GM19240 (cell line): ENCODE measurements around the gene FAM47E.

Experiments
- DNase-seq: peaks from one replicate; pipeline ENCODE4 v3.0.0; 2011; ENCODE audit warnings: low spot score; ENCODE audit not compliant: insufficient read length

The FAM47E gene

DNA sequence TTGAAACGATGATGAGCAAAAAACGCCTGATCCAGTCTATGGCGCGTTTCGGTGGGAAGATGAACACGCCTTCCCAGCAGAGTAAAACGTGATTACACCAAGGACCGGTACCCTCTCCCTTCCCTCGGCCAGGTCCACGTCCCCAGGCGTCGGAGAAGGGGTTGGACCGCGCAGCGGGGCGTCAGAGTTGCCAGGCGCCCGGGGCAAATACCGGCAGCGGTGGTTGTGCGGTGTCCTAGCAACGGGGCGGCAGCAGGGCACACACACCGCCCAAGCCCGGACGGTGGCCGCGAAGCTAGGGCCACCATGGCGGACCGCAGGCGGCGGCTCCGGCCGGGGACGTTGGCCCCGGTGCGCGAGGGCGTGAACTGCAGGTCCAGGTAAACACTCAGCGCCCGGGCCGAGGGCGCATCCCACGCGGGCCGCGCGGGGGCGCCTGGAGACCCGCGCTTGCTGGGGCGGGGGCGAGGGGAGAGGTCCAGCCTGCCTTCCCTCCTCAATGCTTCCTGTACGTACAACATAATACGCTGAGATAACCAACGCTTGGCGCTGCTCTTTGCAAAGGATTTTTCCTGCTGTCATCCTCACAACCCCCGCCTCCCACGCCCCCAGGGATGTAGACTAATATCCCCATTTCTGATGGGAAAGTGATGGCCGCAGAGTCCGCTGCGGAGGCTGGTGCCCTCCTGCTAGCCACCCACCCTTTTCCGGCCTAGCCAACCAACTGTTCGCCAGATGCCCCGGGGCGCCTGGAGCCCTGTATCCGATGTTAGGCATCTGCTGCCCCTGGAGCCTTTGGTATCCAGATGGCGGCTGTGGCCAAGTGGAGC lies at the start of gene FAM47E:
Gene FAM47E (plus strand): TSS at position 281 of the 830 bp plus-strand sequence. CDS start 26 bp downstream, at position 307.
- no peak for DNase-seq

DNA sequence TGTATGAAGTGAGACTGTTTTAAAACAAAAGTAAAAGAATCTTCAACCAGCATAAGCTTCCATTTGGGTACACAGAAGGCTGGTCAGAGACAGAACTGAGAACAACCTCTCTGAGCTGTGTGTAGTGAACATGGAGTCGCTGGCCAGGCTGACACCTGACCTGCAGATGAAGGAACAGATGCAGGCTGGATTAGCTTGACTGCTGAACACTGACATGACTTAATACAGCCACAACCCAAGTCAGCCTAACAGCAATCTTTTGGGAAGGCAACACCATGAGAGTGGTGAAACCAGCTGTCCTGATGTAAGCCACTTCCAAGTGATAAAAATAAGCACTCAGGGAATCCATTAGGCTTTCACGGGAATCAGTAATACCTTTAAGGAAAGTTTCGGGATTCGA lies 48.0 kb upstream of the FAM47E start:
- no peak for DNase-seq

DNA sequence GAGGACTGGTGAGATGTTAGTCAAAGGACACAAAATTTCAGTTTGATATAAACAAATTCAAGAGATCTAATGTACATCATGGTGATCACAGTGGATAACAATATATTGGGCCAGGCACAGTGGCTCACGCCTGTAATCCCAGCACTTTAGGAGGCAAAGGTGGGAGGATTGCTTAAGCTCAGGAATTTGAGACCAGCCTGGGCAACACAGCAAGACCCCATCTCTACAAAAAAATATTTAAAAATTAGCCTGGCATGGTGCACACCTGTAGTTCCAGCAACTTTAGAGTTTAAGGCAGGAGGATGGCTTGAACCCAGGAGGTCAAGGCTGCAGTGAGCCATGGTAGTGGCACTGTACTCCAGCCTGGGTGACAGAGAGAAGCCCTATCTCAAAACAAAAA lies 46.6 kb upstream of the FAM47E start:
- DNase-seq, result no peak

DNA sequence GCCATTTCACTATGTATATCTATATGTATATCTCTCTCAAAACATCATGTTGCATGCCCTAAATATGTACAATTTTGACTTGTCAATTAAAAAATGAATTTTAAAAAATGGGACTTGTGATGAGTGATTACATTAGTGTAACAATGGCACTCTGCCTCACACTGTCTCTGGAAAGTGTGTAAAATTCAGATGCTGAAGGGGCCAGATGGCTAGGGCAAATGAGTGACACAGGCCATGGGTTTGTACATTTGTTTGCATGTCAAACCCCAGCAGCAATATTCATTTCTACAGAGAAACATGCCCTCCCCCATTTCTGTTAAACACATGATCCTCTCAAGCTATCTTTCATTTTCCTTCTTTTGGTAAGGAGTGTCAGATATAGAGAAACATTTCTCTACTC lies 46.0 kb upstream of the FAM47E start:
- no peak for DNase-seq

DNA sequence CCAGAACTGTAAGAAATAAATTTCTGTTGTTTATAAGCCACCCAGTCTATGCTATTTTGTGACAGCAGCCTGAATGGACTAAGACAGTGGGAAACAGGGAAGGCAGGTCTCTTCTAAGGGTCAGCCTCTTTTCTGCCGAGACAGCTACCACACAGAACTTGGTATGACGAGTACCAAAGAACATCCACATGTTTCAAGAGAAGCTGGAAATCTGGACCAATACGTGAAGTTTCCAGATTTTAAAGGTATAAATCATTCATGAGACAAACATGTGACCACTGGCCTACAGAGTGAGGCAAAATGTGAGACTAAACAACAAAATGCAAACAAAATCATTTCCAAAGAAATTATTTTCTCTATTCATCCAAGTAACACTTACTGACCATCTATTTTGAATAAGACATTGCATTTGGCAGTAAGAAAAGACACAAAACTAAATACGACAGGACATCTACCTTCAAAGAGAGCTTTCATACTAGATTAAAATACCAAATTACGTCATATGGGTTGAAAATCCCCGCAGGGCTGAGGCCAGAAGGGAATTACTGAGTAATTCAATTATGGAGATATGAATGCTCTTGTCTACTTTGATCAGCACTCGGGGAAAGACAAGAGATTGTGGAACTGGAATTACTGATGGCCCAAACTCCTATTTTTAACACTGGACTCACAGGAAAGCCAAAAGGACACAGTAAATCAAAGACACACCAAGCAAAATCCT lies 45.1 kb upstream of the FAM47E start:
- no peak for DNase-seq

- no peak for DNase-seq
These were observed 44.0 kb upstream of the FAM47E start for GRCh38 chr4:76207549-76207948.

GRCh38 chr4:76208005-76208765 lies 43.3 kb upstream of the FAM47E start:
- DNase-seq, result no peak

DNA sequence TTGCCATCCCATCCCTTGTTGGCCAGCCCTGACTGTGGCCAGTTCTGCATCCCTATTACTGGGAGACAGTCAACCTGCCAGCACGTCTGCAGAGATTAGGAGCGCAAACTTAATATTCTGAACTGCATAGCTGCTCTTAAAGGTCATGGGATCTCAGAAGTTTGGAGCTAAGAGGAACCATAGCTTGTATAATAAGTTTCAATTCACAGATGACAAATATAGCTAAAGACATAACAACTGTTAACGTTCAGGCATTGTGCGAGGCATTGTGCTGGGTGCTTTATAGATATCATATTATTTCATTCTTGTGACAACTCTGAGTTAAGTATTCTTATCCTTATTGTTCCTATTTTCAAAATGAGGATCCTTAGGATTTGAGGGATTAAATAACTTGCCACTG lies 41.6 kb upstream of the FAM47E start:
- DNase-seq, result no peak

GRCh38 chr4:76210452-76210851 lies 41.1 kb upstream of the FAM47E start:
- DNase-seq, result no peak

DNA sequence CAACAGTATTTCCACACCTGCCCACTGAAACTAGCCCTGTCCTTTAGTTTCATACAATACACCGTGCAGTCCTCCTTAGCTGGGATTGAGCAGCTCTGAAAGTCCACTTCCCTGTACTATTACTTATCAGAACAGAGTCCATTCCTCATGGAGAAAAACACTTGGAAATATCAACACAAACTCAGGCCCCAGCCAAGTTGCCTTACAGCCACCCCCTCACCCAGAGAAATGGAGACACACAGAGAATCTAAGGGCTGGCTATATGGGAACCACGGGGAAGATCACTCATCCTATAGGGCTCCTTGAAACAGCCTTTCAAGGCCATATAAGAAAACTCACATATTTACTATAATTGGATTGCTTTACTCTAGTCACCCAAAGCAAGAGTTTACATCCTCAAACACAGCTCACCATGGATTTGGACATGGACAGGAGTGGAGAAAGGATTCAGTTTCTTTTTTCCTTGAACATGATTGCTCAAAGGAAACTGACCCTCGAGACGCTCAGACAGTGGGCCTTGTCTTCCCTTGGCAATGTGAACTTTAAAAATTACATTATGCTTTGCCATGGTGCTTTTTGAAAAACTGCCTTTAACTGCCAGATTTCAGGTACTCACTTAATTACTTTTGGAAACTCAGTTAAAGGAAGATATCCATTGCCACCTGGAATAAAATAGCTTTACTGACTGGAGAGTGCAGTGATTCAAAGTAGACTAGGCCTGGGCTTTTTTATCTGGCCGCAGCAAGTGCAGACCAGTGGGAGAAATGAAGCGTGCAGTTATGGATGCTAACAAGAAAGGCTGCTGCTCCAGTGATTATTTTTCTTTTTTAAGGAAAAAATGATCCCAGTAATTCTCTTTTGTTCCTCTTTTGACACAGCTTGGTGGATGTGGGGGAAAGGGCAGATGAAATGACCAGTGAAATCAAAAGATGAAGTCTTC lies 39.5 kb upstream of the FAM47E start:
- DNase-seq, result no peak

GRCh38 chr4:76212851-76213414 lies 38.6 kb upstream of the FAM47E start:
- no peak for DNase-seq

DNA sequence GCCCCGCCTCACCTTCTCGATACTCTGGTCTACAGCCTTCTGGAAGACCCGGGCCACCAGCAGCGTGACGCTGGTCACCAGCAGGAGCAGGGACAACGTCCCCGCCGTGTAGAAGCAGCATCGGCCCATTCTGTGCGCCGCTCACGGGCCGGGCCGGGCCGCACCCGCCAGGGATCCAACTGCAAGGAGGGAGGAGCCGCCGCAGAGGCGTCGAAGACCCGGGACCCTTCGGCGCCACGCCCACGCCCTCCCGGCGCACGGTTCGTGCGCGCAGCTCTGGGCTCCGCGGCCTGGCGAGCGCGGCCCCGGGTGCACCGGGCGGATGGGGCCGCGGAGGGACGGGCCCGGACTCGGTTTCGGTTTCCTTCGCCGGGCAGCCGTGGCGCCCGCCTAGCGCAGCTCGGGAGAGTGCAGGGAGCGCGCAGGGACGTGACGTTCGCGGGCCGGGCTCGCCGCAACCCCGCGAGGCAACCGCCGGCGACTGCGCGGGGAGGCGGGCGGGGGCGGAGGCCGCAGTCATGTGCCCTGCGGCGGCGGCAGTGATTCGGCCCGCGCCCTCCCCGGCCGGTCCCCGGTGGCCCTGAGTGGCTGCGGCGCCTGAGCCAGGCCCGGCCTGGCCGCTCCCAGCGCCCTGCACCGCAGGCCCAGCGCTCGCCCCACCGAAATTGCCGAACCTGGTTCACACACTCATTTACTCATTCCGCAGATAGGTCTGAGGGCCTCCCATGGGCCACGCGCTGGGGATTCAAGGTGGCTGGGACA lies 37.9 kb upstream of the FAM47E start, which contains the start of gene SCARB2:
Gene SCARB2 (minus strand): TSS at position 410 of the 762 bp plus-strand sequence. CDS start 281 bp downstream, at position 129.
- DNase-seq, result peak; percentile 35

DNA sequence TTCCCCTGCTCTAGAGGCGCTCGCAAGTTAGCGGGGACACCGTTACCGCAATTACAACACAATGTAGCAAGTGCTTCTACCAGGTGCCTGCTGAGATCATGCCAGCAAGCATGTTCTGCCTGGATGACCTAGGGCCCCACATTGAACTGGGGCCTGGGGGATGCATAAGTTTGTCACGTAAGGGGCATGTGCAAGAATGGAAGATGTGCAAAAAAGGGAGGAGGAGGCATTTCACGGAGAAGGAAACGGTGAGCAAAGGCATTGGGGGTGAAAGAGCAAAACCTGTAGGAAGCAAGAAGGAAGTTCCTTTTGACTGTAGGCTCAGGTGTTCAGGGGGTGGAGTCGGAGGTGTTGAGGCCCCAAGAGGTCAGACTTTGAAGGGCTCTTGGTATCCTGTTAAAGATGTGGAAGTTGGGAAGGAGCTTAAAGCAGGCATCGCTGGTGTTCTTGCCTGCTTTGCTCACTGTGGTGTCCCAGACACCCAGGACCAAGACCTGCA lies 37.3 kb upstream of the FAM47E start:
- no peak for DNase-seq

DNA sequence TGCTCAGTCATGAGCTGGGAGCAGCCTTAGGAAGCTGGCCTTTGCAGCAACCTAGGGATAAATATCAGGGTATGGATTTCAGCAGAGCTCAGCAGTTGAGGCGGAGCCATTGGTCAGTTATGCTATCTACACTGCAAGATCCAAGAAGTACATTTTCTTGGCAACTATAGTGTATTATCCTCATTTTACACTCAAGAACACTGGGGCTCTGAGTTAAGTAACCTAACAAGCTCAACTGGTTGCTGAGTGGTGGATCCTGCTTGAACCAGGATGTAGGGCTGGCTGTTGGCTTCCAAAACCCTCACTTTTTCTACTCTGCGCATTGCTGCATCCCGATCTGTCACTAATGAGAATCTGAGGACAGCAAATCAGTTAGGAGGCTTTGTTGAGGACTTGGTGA lies 36.4 kb upstream of the FAM47E start:
- DNase-seq, result no peak

DNA sequence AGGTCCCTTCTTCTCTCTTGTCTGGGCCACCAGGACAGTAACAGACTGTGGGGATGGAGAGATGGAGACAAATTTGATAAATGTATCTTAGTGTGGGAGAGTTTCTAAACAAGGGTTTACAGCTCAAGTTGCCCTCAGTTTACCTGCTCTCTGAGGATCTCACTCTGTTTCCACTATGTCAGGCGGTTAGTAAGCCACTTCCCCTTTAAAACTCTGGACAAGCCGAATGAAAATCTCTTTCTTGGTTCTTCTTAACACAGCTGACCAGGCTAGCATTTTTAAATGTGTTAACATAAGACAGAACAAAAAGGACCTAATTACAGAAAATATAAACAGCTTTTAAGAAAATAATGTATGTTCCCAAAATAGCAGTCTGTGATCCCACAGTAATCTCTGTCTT lies 35.0 kb upstream of the FAM47E start:
- DNase-seq, result no peak

GRCh38 chr4:76216975-76217814 lies 34.3 kb upstream of the FAM47E start:
- no peak for DNase-seq

GRCh38 chr4:76219299-76220055 lies 32.0 kb upstream of the FAM47E start:
- no peak for DNase-seq

DNA sequence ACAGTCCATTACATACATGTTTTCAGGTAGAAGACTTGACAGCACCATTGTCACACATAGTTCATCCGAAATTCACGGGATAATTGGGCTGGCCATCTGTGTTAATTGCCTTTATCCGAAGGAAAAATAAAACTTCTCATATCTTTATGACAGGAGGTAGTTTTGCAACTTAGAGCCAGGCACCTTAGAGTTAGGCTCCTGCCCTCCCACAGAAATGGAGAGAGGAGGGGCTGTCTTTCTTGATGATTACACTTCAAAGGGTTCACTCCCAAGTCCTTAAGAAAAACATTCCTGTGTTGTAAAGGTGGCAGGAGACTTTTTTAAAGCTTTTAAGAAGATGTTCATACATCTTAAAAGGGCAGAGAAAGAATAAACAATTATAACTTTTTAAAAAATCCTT lies 27.4 kb upstream of the FAM47E start:
- DNase-seq, result no peak
